Thoracic aorta (tissue), 2 donors: Measurements from ENCODE around the gene CRIP2. TPM values are rescaled to one million over a fixed set of nuclear protein-coding genes. Genes with fewer than 3 reads are reported as not detected.

Experiments
- ATAC-seq: fragments of 150-250 bp; one replicate; pipeline ENCODE4 v1.8.0; 2017; ENCODE audit warnings: low read depth; ENCODE audit not compliant: insufficient number of reproducible peaks, low FRiP score
- DNase-seq: peaks from one replicate; pipeline ENCODE4 v3.0.0-alpha.2; 2020; ENCODE audit warnings: low spot score
- H3K27ac ChIP-seq, 2 donors: fragments of 200-600 bp; sonication (generic); 1 replicate in 1 of 2; 2 replicates in 1 of 2; pipeline ENCODE4 v1.5.1; 2016; ENCODE audit warnings: mild to moderate bottlenecking in 2 of 2, moderate library complexity in 2 of 2
- H3K27me3 ChIP-seq: fragments of 200-600 bp; sonication (generic); replicated peaks from 2 replicates; pipeline ENCODE4 v1.6.0; 2016; ENCODE audit warnings: mild to moderate bottlenecking; ENCODE audit not compliant: insufficient read depth
- H3K36me3 ChIP-seq: fragments of 200-600 bp; sonication (generic); one replicate; pipeline ENCODE4 v1.5.1; 2016
- H3K4me1 ChIP-seq, 2 donors: fragments of 200-600 bp; sonication (generic); 1 replicate in 1 of 2; 2 replicates in 1 of 2; pipeline versions ENCODE4 v1.5.1 to v1.6.0; 2016; ENCODE audit warnings: low read depth in 2 of 2, mild to moderate bottlenecking in 1 of 2; ENCODE audit not compliant: control insufficient read depth in 1 of 2
- H3K4me3 ChIP-seq: fragments of 200-600 bp; sonication (generic); 2 replicates; pipeline ENCODE4 v1.5.1; 2016; ENCODE audit warnings: mild to moderate bottlenecking
- H3K9me3 ChIP-seq: fragments of 200-600 bp; sonication (generic); 2 replicates; pipeline ENCODE4 v1.5.1; 2016
- CTCF ChIP-seq: fragments of 200-600 bp; sonication (generic); IDR thresholded peaks from one replicate; pipeline ENCODE4 v1.5.1; 2019; ENCODE audit warnings: antibody characterized with exemption
- total RNA-seq, 2 donors: library from RNA; depleted of rRNA; stranded (reverse); fragments of >200 nt; gene quantifications; one replicate each; pipeline versions ENCODE4 v1.1.0 to v1.2.3, GENCODE V29; 2016

Gene CRIP2
- total RNA-seq, 2 donors from 2014 or later = 307 to 748 TPM

- Histone ChIP-seq H3K4me1 (peaks cover 25 to 35% of the 10 kb centered on the region in 2 donors), H3K4me3 (no peak overlapping the region)
- no peak for TF ChIP-seq CTCF
Observed at GRCh38 chr14:105467942-105468471, 6.6 kb upstream of the CRIP2 start.

GRCh38 chr14:105468621-105469241 lies 5.9 kb upstream of the CRIP2 start:
- Histone ChIP-seq H3K36me3 (peaks cover 19% of the 10 kb centered on the region), H3K9me3 (no peaks in the 10 kb centered on the region), H3K27me3 (no peaks in the 10 kb centered on the region), H3K4me1 (peaks cover 29 to 42% of the 10 kb centered on the region in 2 donors), H3K4me3 (no peak overlapping the region), H3K27ac (peak overlapping the region; percentile 43 to 69)
- DNase-seq = no peak
- no peak for ATAC-seq
- TF ChIP-seq CTCF = peak; percentile 8

More at GRCh38 chr14:105467942-105468471, 6.6 kb upstream of the CRIP2 start:
- H3K36me3 ChIP-seq = peaks cover 26% of the 10 kb centered on the region
- H3K9me3 ChIP-seq = no peaks in the 10 kb centered on the region
- H3K27me3 ChIP-seq = no peaks in the 10 kb centered on the region
- ATAC-seq (no peak), DNase-seq (no peak)
- peak overlapping the region; percentile 43 to 69 for H3K27ac ChIP-seq

- DNase-seq = no peak
- peaks cover 31 to 44% of the 10 kb centered on the region in 2 donors for H3K4me1 ChIP-seq
Observed at GRCh38 chr14:105469456-105470349, 4.9 kb upstream of the CRIP2 start.

GRCh38 chr14:105470350-105471296 lies 4.0 kb upstream of the CRIP2 start:
- ATAC-seq = no peak
- Histone ChIP-seq H3K4me3 (no peak overlapping the region), H3K9me3 (no peaks in the 10 kb centered on the region), H3K4me1 (peaks cover 31 to 46% of the 10 kb centered on the region in 2 donors), H3K36me3 (peaks cover 3% of the 10 kb centered on the region), H3K27ac (peak overlapping the region in 1 of 2 donors; percentile 44), H3K27me3 (no peaks in the 10 kb centered on the region)
- TF ChIP-seq CTCF = no peak
- no peak for DNase-seq

More at GRCh38 chr14:105469456-105470349, 4.9 kb upstream of the CRIP2 start:
- TF ChIP-seq CTCF = no peak
- Histone ChIP-seq H3K36me3 (peaks cover 11% of the 10 kb centered on the region), H3K27ac (peak overlapping the region; percentile 32 to 69), H3K27me3 (no peaks in the 10 kb centered on the region), H3K4me3 (no peak overlapping the region), H3K9me3 (no peaks in the 10 kb centered on the region)
- ATAC-seq = no peak
